B cell (primary cell): Measurements from ENCODE around the gene SRD5A3. TPM values are rescaled to one million over a fixed set of nuclear protein-coding genes. Genes with fewer than 3 reads are reported as not detected.

Experiments used
- ATAC-seq: fragments of 200-7000 bp; cut with Tn5 transposase; one replicate; pipeline ENCODE4 v1.10.0; 2021; ENCODE audit warnings: low read depth, mild to moderate bottlenecking, moderate number of reproducible peaks, moderate library complexity
- CTCF ChIA-PET: fragments of 350-600 bp; sonication (Branson Sonifier 250); formaldehyde crosslinking; loops from one replicate; lab custom pipeline; 2021; ENCODE audit warnings: antibody characterized with exemption, inconsistent platforms; lab: Charles Lee
- POLR2A ChIA-PET: fragments of 350-600 bp; sonication (Branson Sonifier 250); formaldehyde crosslinking; loops from one replicate; lab custom pipeline; 2021; ENCODE audit warnings: antibody characterized with exemption; lab: Charles Lee
- DNase-seq: peaks from one replicate; pipeline ENCODE4 v3.0.0; 2013
- H2AFZ ChIP-seq: 2 replicates; pipeline ENCODE4 v1.6.1; 2012; ENCODE audit warnings: mild to moderate bottlenecking, low read depth, low read length; ENCODE audit not compliant: insufficient read depth, poor library complexity, severe bottlenecking
- H3K27ac ChIP-seq, 2 donors: 1 replicate in 1 of 2; 2 replicates in 1 of 2; pipeline ENCODE4 v1.5.1; 2012 to 2013; ENCODE audit warnings: low read length in 2 of 2, mild to moderate bottlenecking in 2 of 2, moderate library complexity in 1 of 2
- H3K27me3 ChIP-seq, 4 experiments: fragments of 200-600 bp in 1 of 4; sonication (generic) in 1 of 4; replicated peaks in 1 of 4; 1 replicate in 2 of 4; 2 replicates in 2 of 4; pipeline versions ENCODE4 v1.6.1 to v1.7.0; 2013 to 2016; ENCODE audit warnings: low read length in 3 of 4, mild to moderate bottlenecking in 2 of 4, mixed read lengths in 1 of 4, moderate library complexity in 1 of 4; ENCODE audit not compliant: insufficient read depth in 4 of 4, control insufficient read depth in 3 of 4; ENCODE audit errors: control extremely low read depth in 1 of 4
- H3K36me3 ChIP-seq, 2 experiments: replicated peaks in 1 of 2; 1 replicate in 1 of 2; 2 replicates in 1 of 2; pipeline versions ENCODE4 v1.6.1 to v1.7.1; 2013; ENCODE audit warnings: low read length in 1 of 2; ENCODE audit not compliant: insufficient read depth in 2 of 2, control insufficient read depth in 1 of 2; ENCODE audit errors: control extremely low read depth in 1 of 2, extremely low read depth in 1 of 2
- H3K4me1 ChIP-seq, 2 donors: fragments of 200-600 bp in 1 of 2; sonication (generic) in 1 of 2; 1 replicate in 1 of 2; 2 replicates in 1 of 2; pipeline versions ENCODE4 v1.5.1 to v1.6.1; 2013 to 2017; ENCODE audit warnings: low read length in 2 of 2; ENCODE audit not compliant: control insufficient read depth in 2 of 2, insufficient read depth in 2 of 2
- H3K4me2 ChIP-seq: replicated peaks from 2 replicates; pipeline ENCODE3; 2012; ENCODE audit warnings: mild to moderate bottlenecking, low read depth, low read length; ENCODE audit not compliant: poor library complexity, severe bottlenecking
- H3K4me3 ChIP-seq, 5 experiments: fragments of 200-600 bp in 1 of 5; sonication (generic) in 1 of 5; 1 replicate in 3 of 5; 2 replicates in 2 of 5; pipeline versions ENCODE4 v1.5.1 to v1.7.0; 2011 to 2016; ENCODE audit warnings: low read length in 4 of 5, mild to moderate bottlenecking in 4 of 5, low read depth in 2 of 5, control low read depth in 1 of 5, moderate library complexity in 1 of 5; ENCODE audit not compliant: insufficient read depth in 1 of 5; ENCODE audit errors: control extremely low read depth in 1 of 5, extremely low read depth in 1 of 5
- H3K79me2 ChIP-seq: fragments of 200-600 bp; sonication (generic); one replicate; pipeline ENCODE4 v1.6.0; 2016; ENCODE audit warnings: low read length; ENCODE audit not compliant: control insufficient read depth, insufficient read depth
- H3K9ac ChIP-seq: fragments of 200-600 bp; sonication (generic); 2 replicates; pipeline ENCODE4 v1.6.1; 2017; ENCODE audit warnings: mild to moderate bottlenecking, low read length, moderate library complexity
- H3K9me3 ChIP-seq, 3 donors: one replicate each; pipeline versions ENCODE4 v1.6.1 to v1.7.1; 2013; ENCODE audit warnings: low read length in 2 of 3; ENCODE audit not compliant: control insufficient read depth in 2 of 3, insufficient read depth in 1 of 3; ENCODE audit errors: control extremely low read depth in 1 of 3
- H4K20me1 ChIP-seq: 2 replicates; pipeline ENCODE4 v1.6.0; 2012; ENCODE audit warnings: mild to moderate bottlenecking, low read length; ENCODE audit not compliant: insufficient read depth, control insufficient read depth, poor library complexity, severe bottlenecking
- H3K27ac Mint-ChIP-seq: one replicate; pipeline ENCODE4 v1.8.0; 2021; ENCODE audit warnings: mixed read lengths
- H3K27me3 Mint-ChIP-seq: one replicate; pipeline ENCODE4 v1.8.0; 2021; ENCODE audit warnings: mixed read lengths
- H3K4me1 Mint-ChIP-seq: one replicate; pipeline ENCODE4 v1.8.0; 2021; ENCODE audit warnings: mixed read lengths
- H3K4me3 Mint-ChIP-seq: one replicate; pipeline ENCODE4 v1.8.0; 2021; ENCODE audit warnings: mixed read lengths
- H3K9me3 Mint-ChIP-seq: one replicate; pipeline ENCODE4 v1.8.0; 2022; ENCODE audit warnings: mixed read lengths; ENCODE audit not compliant: insufficient read depth
- EZH2 ChIP-seq: IDR thresholded peaks from 2 replicates; pipeline ENCODE4 v1.6.1; 2012; ENCODE audit warnings: borderline replicate concordance, low read depth, mild to moderate bottlenecking, moderate library complexity, low read length; ENCODE audit not compliant: insufficient read depth, poor library complexity, severe bottlenecking
- intact Hi-C: fragments of 100-400 bp; cut with micrococcal nuclease; formaldehyde crosslinking; loops from one replicate; pipeline ENCODE4 v1.10.0; 2022
- polyA plus RNA-seq: library from polyadenylated mRNA; depleted of rRNA; stranded (reverse); fragments of >200 nt; gene quantifications from 2 replicates; pipeline ENCODE4 v1.2.3, GENCODE V29; 2012
- total RNA-seq, 2 donors: library from RNA; stranded (reverse); fragments of 120-200 nt in 1 of 2; gene quantifications; 1 replicate in 1 of 2; 2 replicates in 1 of 2; pipeline versions ENCODE4 v1.2.3 to v1.2.4, GENCODE V29; 2013 to 2022
- TF ChIP-seq, protein P1 (sequence below): fragments of 200-600 bp; IDR thresholded peaks from one replicate; pipeline ENCODE4 v1.8.0; 2022; ENCODE audit warnings: antibody characterized with exemption, mild to moderate bottlenecking

SRD5A3 gene
- total and polyA plus RNA-seq, 2 donors (not counting 1 experiment from before 2014, with no cell fraction given), result 0.88 to 3.6 TPM

- H3K4me1 ChIP-seq, result no peaks in the 10 kb centered on the region
- no peak overlapping the region for H2AFZ ChIP-seq
- intact Hi-C loops, result loop anchor here (5.0 kb wide), 1 partner anchor 1001 kb away; no protein-coding TSS in a partner anchor
- no peaks in the 10 kb centered on the region for H3K79me2 ChIP-seq
- Mint-ChIP-seq H3K27me3 (peaks cover 34% of the 10 kb centered on the region), H3K9me3 (no peaks in the 10 kb centered on the region), H3K4me1 (no peaks in the 10 kb centered on the region), H3K27ac (no peak overlapping the region), H3K4me3 (no peak overlapping the region)
- no peak for DNase-seq
- no peak overlapping the region for H3K4me2 ChIP-seq
- POLR2A ChIA-PET, result no interaction called here
- TF ChIP-seq, protein P1, sequence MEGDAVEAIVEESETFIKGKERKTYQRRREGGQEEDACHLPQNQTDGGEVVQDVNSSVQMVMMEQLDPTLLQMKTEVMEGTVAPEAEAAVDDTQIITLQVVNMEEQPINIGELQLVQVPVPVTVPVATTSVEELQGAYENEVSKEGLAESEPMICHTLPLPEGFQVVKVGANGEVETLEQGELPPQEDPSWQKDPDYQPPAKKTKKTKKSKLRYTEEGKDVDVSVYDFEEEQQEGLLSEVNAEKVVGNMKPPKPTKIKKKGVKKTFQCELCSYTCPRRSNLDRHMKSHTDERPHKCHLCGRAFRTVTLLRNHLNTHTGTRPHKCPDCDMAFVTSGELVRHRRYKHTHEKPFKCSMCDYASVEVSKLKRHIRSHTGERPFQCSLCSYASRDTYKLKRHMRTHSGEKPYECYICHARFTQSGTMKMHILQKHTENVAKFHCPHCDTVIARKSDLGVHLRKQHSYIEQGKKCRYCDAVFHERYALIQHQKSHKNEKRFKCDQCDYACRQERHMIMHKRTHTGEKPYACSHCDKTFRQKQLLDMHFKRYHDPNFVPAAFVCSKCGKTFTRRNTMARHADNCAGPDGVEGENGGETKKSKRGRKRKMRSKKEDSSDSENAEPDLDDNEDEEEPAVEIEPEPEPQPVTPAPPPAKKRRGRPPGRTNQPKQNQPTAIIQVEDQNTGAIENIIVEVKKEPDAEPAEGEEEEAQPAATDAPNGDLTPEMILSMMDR, result no peak
- no peak for TF ChIP-seq EZH2
- CTCF ChIA-PET, result interaction anchor here (1.0 to 1.2 kb wide), 2 partner anchors 9 to 11 kb away, joined by 3 read pairs; no protein-coding TSS in a partner anchor
- ATAC-seq, result no peak
- H3K9me3 ChIP-seq, result no peaks in the 10 kb centered on the region
- H3K9ac ChIP-seq, result no peak overlapping the region
- H3K27ac ChIP-seq, result no peak overlapping the region
- no peak overlapping the region for H3K4me3 ChIP-seq
- no peaks in the 10 kb centered on the region for H4K20me1 ChIP-seq
- H3K36me3 ChIP-seq, result no peaks in the 10 kb centered on the region
- H3K27me3 ChIP-seq, result peaks cover 0 to 4% (median 2%) of the 10 kb centered on the region in 4 experiments
Measured at GRCh38 chr4:55323375-55323774, 22.7 kb upstream of the SRD5A3 start.

GRCh38 chr4:55326629-55327028 is 19.4 kb upstream of the SRD5A3 start:
- CTCF ChIA-PET, result interaction anchor here (1.6 kb wide), 1 partner anchor 15 kb away, joined by 6 read pairs; no protein-coding TSS in a partner anchor
- H3K27ac Mint-ChIP-seq, result no peak overlapping the region

More at GRCh38 chr4:55326629-55327028, 19.4 kb upstream of the SRD5A3 start:
- H3K9me3 ChIP-seq, result peaks cover 0 to 4% (median 0%) of the 10 kb centered on the region in 3 donors
- intact Hi-C loops, result no loop called here
- H3K9ac ChIP-seq, result no peak overlapping the region
- no peaks in the 10 kb centered on the region for H4K20me1 ChIP-seq
- Mint-ChIP-seq H3K4me1 (no peaks in the 10 kb centered on the region), H3K9me3 (peaks cover 7% of the 10 kb centered on the region), H3K27me3 (peaks cover 30% of the 10 kb centered on the region), H3K4me3 (no peak overlapping the region)
- ATAC-seq (no peak), DNase-seq (no peak)
- no peaks in the 10 kb centered on the region for H3K36me3 ChIP-seq
- TF ChIP-seq, protein P1, result no peak
- TF ChIP-seq EZH2, result no peak
- no peaks in the 10 kb centered on the region for H3K79me2 ChIP-seq
- no peak overlapping the region for H3K27ac ChIP-seq
- no peak overlapping the region for H3K4me2 ChIP-seq
- H3K27me3 ChIP-seq, result peaks cover 0 to 4% (median 2%) of the 10 kb centered on the region in 4 experiments
- no peak overlapping the region for H2AFZ ChIP-seq
- POLR2A ChIA-PET, result no interaction called here
- no peak overlapping the region for H3K4me3 ChIP-seq
- no peaks in the 10 kb centered on the region for H3K4me1 ChIP-seq
